HG03025 (cell line): ENCODE results near the gene OSBP2.

Source experiments
- ATAC-seq: cut with Tn5 transposase; IDR thresholded peaks from one replicate; pipeline ENCODE4 v1.9.1; 2021; ENCODE audit warnings: mild to moderate bottlenecking, moderate library complexity; ENCODE audit not compliant: unreplicated experiment, low FRiP score

OSBP2 gene

GRCh38 chr22:30875481-30876215 lies 181.0 kb downstream of the OSBP2 start:
- ATAC-seq = no peak

- no peak for ATAC-seq
These were observed 181.6 kb downstream of the OSBP2 start for GRCh38 chr22:30876221-30876751.

GRCh38 chr22:30876915-30877553 lies 182.4 kb downstream of the OSBP2 start:
- ATAC-seq = no peak

- ATAC-seq = no peak
These were observed 183.2 kb downstream of the OSBP2 start for GRCh38 chr22:30877662-30878515.

GRCh38 chr22:30878516-30879414 lies 184.1 kb downstream of the OSBP2 start:
- no peak for ATAC-seq

- no peak for ATAC-seq
These were observed 184.7 kb downstream of the OSBP2 start for GRCh38 chr22:30879415-30879797.

GRCh38 chr22:30880181-30880601 lies 185.5 kb downstream of the OSBP2 start:
- ATAC-seq = no peak

GRCh38 chr22:30880847-30881246 lies 186.2 kb downstream of the OSBP2 start:
- ATAC-seq = no peak

- no peak for ATAC-seq
These were observed 186.9 kb downstream of the OSBP2 start for GRCh38 chr22:30881361-30882183.

- no peak for ATAC-seq
These were observed 187.6 kb downstream of the OSBP2 start for GRCh38 chr22:30882184-30882717.

- no peak for ATAC-seq
These were observed 188.4 kb downstream of the OSBP2 start for GRCh38 chr22:30882974-30883533.

GRCh38 chr22:30883586-30884145 lies 189.0 kb downstream of the OSBP2 start:
- ATAC-seq = no peak

GRCh38 chr22:30884211-30885000 lies 189.7 kb downstream of the OSBP2 start:
- ATAC-seq = no peak

- ATAC-seq = no peak
These were observed 190.3 kb downstream of the OSBP2 start for GRCh38 chr22:30885001-30885366.

GRCh38 chr22:30885591-30885990 lies 190.9 kb downstream of the OSBP2 start:
- ATAC-seq = no peak

- no peak for ATAC-seq
These were observed 192.8 kb downstream of the OSBP2 start for GRCh38 chr22:30887453-30887852.

- no peak for ATAC-seq
These were observed 193.2 kb downstream of the OSBP2 start for GRCh38 chr22:30887861-30888260.
